Right lobe of liver (tissue), 4 donors: Measurements from ENCODE around the gene DNER.

Experiments used
- CTCF ChIP-seq, 4 donors: fragments of 200-600 bp in 3 of 4; fragments of 450-650 bp in 1 of 4; IDR thresholded peaks; one replicate each; pipeline versions ENCODE4 v1.5.1 to v1.8.0; 2016 to 2022; ENCODE audit warnings: antibody characterized with exemption in 4 of 4, mild to moderate bottlenecking in 2 of 4
- POLR2A ChIP-seq: fragments of 450-650 bp; IDR thresholded peaks from one replicate; pipeline ENCODE4 v1.6.1; 2017; ENCODE audit warnings: antibody characterized with exemption, mild to moderate bottlenecking
- donor health status: DM: no; HTN: no; CAD: no.
- donor health status: DM: no; HTN: no; CAD: no.
- donor health status: DM: no; HTN: yes; CAD: no.

GRCh38 chr2:229451852-229452251, 262.5 kb downstream of the DNER start:
- no peak for TF ChIP-seq POLR2A
- no peak for TF ChIP-seq CTCF (IDR thresholded peaks at IDR 0.05)
